Stimulated activated CD8-positive, alpha-beta memory T cell treated with anti-CD3 and anti-CD28 coated beads, Interleukin-12 subunit alpha, Interleukin-12 subunit beta, amount 100 ng/mL, for 24 hours (primary cell): ENCODE results near the gene PHF13.
"Not testable (repeated sequence)": the region's sequence is repeated elsewhere in the genome, so short reads cannot be mapped to it uniquely, and the experiment has no call there.

Experiments used
- DNase-seq: peaks from one replicate; pipeline ENCODE4 v3.0.0-alpha.2; 2020; ENCODE audit errors: extremely low read depth

The PHF13 gene

GRCh38 chr1:6660415-6661049 lies 47.0 kb downstream of the PHF13 start:
- DNase-seq: no peak

GRCh38 chr1:6662468-6662867 lies 48.9 kb downstream of the PHF13 start:
- not testable (repeated sequence) for DNase-seq

GRCh38 chr1:6666696-6667095 lies 53.2 kb downstream of the PHF13 start:
- no peak for DNase-seq

- DNase-seq: no peak
Measured at GRCh38 chr1:6667139-6667538, 53.6 kb downstream of the PHF13 start.

- DNase-seq: no peak
Measured at GRCh38 chr1:6668503-6668902, 55.0 kb downstream of the PHF13 start.

- DNase-seq: no peak
Measured at GRCh38 chr1:6672558-6672957, 59.0 kb downstream of the PHF13 start.
